Measurements from ENCODE around the gene FIG4. TPM values are rescaled to one million over a fixed set of nuclear protein-coding genes. Genes with fewer than 3 reads are reported as not detected.

The FIG4 gene
- polyA plus RNA-seq, 1 of the 3 experiments (the other 2 are of a cell fraction) = 6.8 TPM

DNA sequence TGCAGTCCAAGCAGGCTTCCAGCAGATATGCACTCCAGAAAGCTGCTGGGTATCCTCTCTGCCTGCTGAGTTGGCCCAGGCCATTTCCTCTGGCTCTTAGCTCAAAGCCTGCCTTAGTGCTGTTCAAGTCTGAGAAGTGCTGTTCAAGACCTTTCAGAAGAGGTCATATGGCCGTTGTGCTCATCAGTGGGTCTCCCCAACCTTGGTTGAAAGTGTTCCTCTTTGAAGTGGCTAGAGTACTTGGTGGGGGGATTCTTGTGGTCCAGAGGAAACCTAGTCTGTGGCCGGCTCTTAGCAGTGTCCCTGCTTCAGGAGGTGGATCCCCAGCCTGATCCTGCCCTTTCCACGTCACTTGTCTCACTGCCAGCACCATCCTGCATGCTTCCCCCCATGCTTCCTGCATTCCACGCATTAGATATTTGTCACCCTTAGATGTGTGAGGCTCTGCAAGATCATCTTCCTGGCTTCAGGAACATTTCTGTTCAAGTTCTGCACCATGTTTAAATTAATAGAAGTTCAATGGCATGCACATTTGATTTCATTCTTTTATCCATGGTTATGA, 105.0 kb downstream of the FIG4 start:
- no peaks in the 10 kb centered on the region for H3K27me3 ChIP-seq (ENCODE audit: insufficient read depth)
- H2AFZ ChIP-seq (ENCODE audit: low read depth) = no peak overlapping the region
- ChIA-PET POLR2A (no interaction called here), CTCF (interaction anchor here (1.5 kb wide), 2 partner anchors 9 to 244 kb away, joined by 3 to 5 read pairs; no protein-coding TSS in a partner anchor)
- H3K4me1 ChIP-seq (ENCODE audit: control insufficient read depth in 1 of 2, insufficient read depth in 2 of 2, low read depth in 1 of 2, low read length in 1 of 2) = peaks cover 8 to 21% of the 10 kb centered on the region in 2 experiments
- TF ChIP-seq TEAD4 (IDR thresholded peaks at IDR 0.05; ENCODE audit: borderline replicate concordance, insufficient read depth) = no peak
- H3K9ac ChIP-seq = no peak overlapping the region
- no peaks in the 10 kb centered on the region for H4K20me1 ChIP-seq (ENCODE audit: insufficient read depth)
- peaks cover 0 to 4% of the 10 kb centered on the region in 2 experiments for H3K36me3 ChIP-seq (replicated peaks in 1 of 2; ENCODE audit: control insufficient read depth in 1 of 2, insufficient read depth in 2 of 2, low read length in 1 of 2)
- peaks cover 26% of the 10 kb centered on the region for H3F3A ChIP-seq (replicated peaks; ENCODE audit: insufficient read depth)
- whole genome bisulfite sequencing (ENCODE audit: low lambda C conversion rate) = 69% methylated on average over 3 of the region's 4 CpGs
- H3K9me3 ChIP-seq = no peaks in the 10 kb centered on the region
- H3K4me3 ChIP-seq (ENCODE audit: low read depth in 2 of 2, low read length in 1 of 2) = no peak overlapping the region
- no peaks in the 10 kb centered on the region for H3K79me2 ChIP-seq (ENCODE audit: insufficient read depth)
- H3K27ac ChIP-seq (ENCODE audit: low read depth in 2 of 2, low read length in 1 of 2) = no peak overlapping the region; a peak in 1 of 4 replicates
- DNase-seq = no peak
- H3K9me2 ChIP-seq = no peaks in the 10 kb centered on the region
- H3K4me2 ChIP-seq = no peak overlapping the region

DNA sequence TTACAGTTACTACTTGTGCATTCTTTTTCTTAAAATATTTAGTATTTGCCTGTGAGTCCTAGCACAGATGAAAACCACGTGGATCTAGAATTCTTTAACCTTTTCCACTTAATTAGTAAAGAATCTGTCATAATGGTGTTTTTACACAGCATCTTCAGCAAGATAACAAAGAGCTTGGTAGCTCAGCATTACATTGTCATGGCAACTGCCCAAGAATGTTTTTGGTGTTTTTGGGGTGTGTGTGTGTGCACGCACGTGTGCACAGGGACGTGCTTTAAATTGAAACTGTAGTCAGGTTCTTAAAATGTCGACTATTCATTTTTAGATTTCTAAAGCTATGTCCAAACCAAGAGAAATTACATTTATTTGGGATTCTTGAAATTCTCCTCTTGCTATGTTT, 108.0 kb downstream of the FIG4 start:
- Histone ChIP-seq H3K9me3 (no peaks in the 10 kb centered on the region), H3K79me2 (ENCODE audit: insufficient read depth) (no peaks in the 10 kb centered on the region), H3K27ac (ENCODE audit: low read depth in 2 of 2, low read length in 1 of 2) (no peak overlapping the region), H3K9ac (no peak overlapping the region), H3K4me2 (no peak overlapping the region), H3K4me3 (ENCODE audit: low read depth in 2 of 2, low read length in 1 of 2) (no peak overlapping the region), H3K9me2 (no peaks in the 10 kb centered on the region), H3K36me3 (replicated peaks in 1 of 2; ENCODE audit: control insufficient read depth in 1 of 2, insufficient read depth in 2 of 2, low read length in 1 of 2) (peaks cover 0 to 4% of the 10 kb centered on the region in 2 experiments), H2AFZ (ENCODE audit: low read depth) (no peak overlapping the region), H3K27me3 (ENCODE audit: insufficient read depth) (no peaks in the 10 kb centered on the region), H4K20me1 (ENCODE audit: insufficient read depth) (no peaks in the 10 kb centered on the region), H3K4me1 (ENCODE audit: control insufficient read depth in 1 of 2, insufficient read depth in 2 of 2, low read depth in 1 of 2, low read length in 1 of 2) (peaks cover 5 to 10% of the 10 kb centered on the region in 2 experiments), H3F3A (replicated peaks; ENCODE audit: insufficient read depth) (peaks cover 6% of the 10 kb centered on the region)
- 98% methylated on average over 5 of the region's 5 CpGs for WGBS (ENCODE audit: low lambda C conversion rate)
- POLR2A ChIA-PET = no interaction called here
- CTCF ChIA-PET = interaction anchor here (0.7 to 1.7 kb wide), 2 partner anchors 15 to 255 kb away, joined by 3 to 7 read pairs; no protein-coding TSS in a partner anchor
- no peak for TF ChIP-seq RXRA (IDR thresholded peaks at IDR 0.05; ENCODE audit: borderline replicate concordance, low read depth)
- TF ChIP-seq FOXJ3 (CRISPR knock-in tag; IDR thresholded peaks at IDR 0.05) = no peak
- TF ChIP-seq RFX5 (IDR thresholded peaks at IDR 0.05; ENCODE audit: low read length) = no peak
- no peak for TF ChIP-seq EP300 (IDR thresholded peaks at IDR 0.05; ENCODE audit: borderline replicate concordance in 1 of 2, low read depth in 1 of 2, low read length in 1 of 2)
- TF ChIP-seq TEAD4 (IDR thresholded peaks at IDR 0.05; ENCODE audit: borderline replicate concordance, insufficient read depth) = no peak
- no peak for TF ChIP-seq PBX3 (IDR thresholded peaks at IDR 0.05)
- TF ChIP-seq, protein P1, sequence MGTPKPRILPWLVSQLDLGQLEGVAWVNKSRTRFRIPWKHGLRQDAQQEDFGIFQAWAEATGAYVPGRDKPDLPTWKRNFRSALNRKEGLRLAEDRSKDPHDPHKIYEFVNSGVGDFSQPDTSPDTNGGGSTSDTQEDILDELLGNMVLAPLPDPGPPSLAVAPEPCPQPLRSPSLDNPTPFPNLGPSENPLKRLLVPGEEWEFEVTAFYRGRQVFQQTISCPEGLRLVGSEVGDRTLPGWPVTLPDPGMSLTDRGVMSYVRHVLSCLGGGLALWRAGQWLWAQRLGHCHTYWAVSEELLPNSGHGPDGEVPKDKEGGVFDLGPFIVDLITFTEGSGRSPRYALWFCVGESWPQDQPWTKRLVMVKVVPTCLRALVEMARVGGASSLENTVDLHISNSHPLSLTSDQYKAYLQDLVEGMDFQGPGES (IDR thresholded peaks at IDR 0.05; ENCODE audit: low read depth, low read length) = no peak
- no peak for TF ChIP-seq GATA2 (CRISPR knock-in tag; IDR thresholded peaks at IDR 0.05)
- TF ChIP-seq NRF1 (IDR thresholded peaks at IDR 0.05; ENCODE audit: low read depth, low read length) = no peak
- no peak for DNase-seq
